NCI-H510A (cell line): ENCODE results near the gene NOC2L.
"Not testable (repeated sequence)": the region's sequence is repeated elsewhere in the genome, so short reads cannot be mapped to it uniquely, and the experiment has no call there.

Experiments used
- DNase-seq: peaks from one replicate; lab custom pipeline; 2025; lab: John Stamatoyannopoulos, UW

The NOC2L gene

GRCh38 chr1:993379-993995 lies 34.4 kb upstream of the NOC2L start:
- no peak for DNase-seq

GRCh38 chr1:992362-992761 lies 33.3 kb upstream of the NOC2L start:
- no peak for DNase-seq

GRCh38 chr1:991895-992294 lies 32.8 kb upstream of the NOC2L start:
- DNase-seq, result no peak

GRCh38 chr1:991275-991674 lies 32.2 kb upstream of the NOC2L start:
- not testable (repeated sequence) for DNase-seq

GRCh38 chr1:988061-988460 lies 29.0 kb upstream of the NOC2L start:
- DNase-seq, result not testable (repeated sequence)

GRCh38 chr1:985126-985525 lies 26.1 kb upstream of the NOC2L start:
- no peak for DNase-seq

- no peak for DNase-seq
Observed at GRCh38 chr1:984476-984814, 25.4 kb upstream of the NOC2L start.

- no peak for DNase-seq
Observed at GRCh38 chr1:983798-984475, 24.9 kb upstream of the NOC2L start.

GRCh38 chr1:982765-983436 lies 23.8 kb upstream of the NOC2L start:
- DNase-seq, result no peak

GRCh38 chr1:981955-982558 lies 23.0 kb upstream of the NOC2L start, which contains the start of gene PERM1:
Gene PERM1 (minus strand): TSS chr1:982093. CDS start chr1:981029, 1,064 bp downstream.
- no peak for DNase-seq

GRCh38 chr1:981491-981954 lies 22.5 kb upstream of the NOC2L start:
- DNase-seq, result no peak

GRCh38 chr1:980602-981395 lies 21.7 kb upstream of the NOC2L start:
- no peak for DNase-seq

GRCh38 chr1:980137-980571 lies 21.1 kb upstream of the NOC2L start:
- no peak for DNase-seq

- no peak for DNase-seq
Observed at GRCh38 chr1:979744-980072, 20.7 kb upstream of the NOC2L start.

GRCh38 chr1:978835-979743 lies 20.0 kb upstream of the NOC2L start:
- no peak for DNase-seq

- no peak for DNase-seq
Observed at GRCh38 chr1:978069-978834, 19.2 kb upstream of the NOC2L start.

- not testable (repeated sequence) for DNase-seq
Observed at GRCh38 chr1:976791-977190, 17.7 kb upstream of the NOC2L start.

- peak; percentile 81 for DNase-seq
Observed at GRCh38 chr1:975896-976683, 17.0 kb upstream of the NOC2L start.

GRCh38 chr1:975365-975764 lies 16.3 kb upstream of the NOC2L start:
- DNase-seq, result no peak
